Kidney (tissue), 14 donors: ENCODE data around the gene UBL4B. TPM values are rescaled to one million over a fixed set of nuclear protein-coding genes. Genes with fewer than 3 reads are reported as not detected.

Experiments
- DNase-seq, 5 donors: peaks; one replicate each; pipeline ENCODE4 v3.0.0-alpha.2; 2013 to 2020
- FAIRE-seq: peaks from 2 replicates; lab custom pipeline; 2012; peaks lifted over from hg19 to GRCh38; lab: Jason Lieb, UNC
- H3K27ac ChIP-seq, 2 donors: one replicate each; pipeline ENCODE4 v1.7.0; 2013; ENCODE audit warnings: low read depth in 2 of 2, low read length in 2 of 2, inconsistent platforms in 1 of 2
- H3K27me3 ChIP-seq: one replicate; pipeline ENCODE4 v1.7.1; 2013; ENCODE audit warnings: low read length, inconsistent platforms; ENCODE audit not compliant: control insufficient read depth, insufficient read depth
- H3K36me3 ChIP-seq, 3 donors: one replicate each; pipeline versions ENCODE4 v1.7.0 to v1.7.1; 2013; ENCODE audit warnings: low read length in 3 of 3, control low read depth in 1 of 3, inconsistent platforms in 1 of 3; ENCODE audit not compliant: insufficient read depth in 3 of 3, control insufficient read depth in 2 of 3
- H3K4me1 ChIP-seq, 3 donors: one replicate each; pipeline versions ENCODE4 v1.7.0 to v1.7.1; 2013; ENCODE audit warnings: low read length in 3 of 3, inconsistent platforms in 1 of 3, low read depth in 1 of 3; ENCODE audit not compliant: control insufficient read depth in 2 of 3, insufficient read depth in 2 of 3
- H3K4me3 ChIP-seq, 3 donors: one replicate each; pipeline versions ENCODE4 v1.7.0 to v1.8.1; 2013; ENCODE audit warnings: low read length in 3 of 3, control low read depth in 1 of 3, inconsistent platforms in 1 of 3
- H3K9ac ChIP-seq, 3 donors: one replicate each; pipeline versions ENCODE4 v1.7.0 to v1.7.1; 2013; ENCODE audit warnings: low read length in 3 of 3, control low read depth in 1 of 3, inconsistent platforms in 1 of 3
- H3K9me3 ChIP-seq, 3 donors: one replicate each; pipeline versions ENCODE4 v1.7.0 to v1.7.1; 2013; ENCODE audit warnings: low read length in 3 of 3, control low read depth in 1 of 3, inconsistent platforms in 1 of 3; ENCODE audit not compliant: control insufficient read depth in 2 of 3, insufficient read depth in 1 of 3
- intact Hi-C: fragments of 100-400 bp; cut with DNase I; formaldehyde crosslinking; loops from one replicate; pipeline ENCODE4 v1.11.1; 2022
- polyA plus RNA-seq: library from polyadenylated mRNA; stranded (reverse); fragments of 350-450 nt; fragmentation: Illumina TruSeq; extraction: RNeasy Lipid Tissue Mini Kit (QIAGEN cat#74804); gene quantifications from one replicate; pipeline ENCODE4 v1.2.3, GENCODE V29; 2014; ENCODE audit warnings: low read depth, low replicate concordance; ENCODE audit not compliant: insufficient read depth
- total RNA-seq: library from RNA; stranded (reverse); fragmentation: NEBNext Ultra II Directional; extraction: Animal tissue kit (Norgen Biotek cat#: 25700); gene quantifications from one replicate; pipeline ENCODE4 v1.2.1, GENCODE V29; 2021
- TF ChIP-seq, protein P1 (sequence below): IDR thresholded peaks from 3 replicates; pipeline ENCODE4 v1.5.1; 2012; ENCODE audit warnings: mild to moderate bottlenecking, moderate library complexity, borderline replicate concordance; ENCODE audit not compliant: insufficient read depth; ENCODE audit errors: extremely low read depth
- donor health status: control.
- donor health status: control.
- donor health status: control.
- donor health status: control.
- donor health status: control.
- donor health status: DM: yes; HTN: yes; CAD: no.
- donor health status: Normal renal cell carcinoma (clear cell type).

UBL4B gene
- total and polyA plus RNA-seq, 2 donors from 2014 or later, result not detected

DNA sequence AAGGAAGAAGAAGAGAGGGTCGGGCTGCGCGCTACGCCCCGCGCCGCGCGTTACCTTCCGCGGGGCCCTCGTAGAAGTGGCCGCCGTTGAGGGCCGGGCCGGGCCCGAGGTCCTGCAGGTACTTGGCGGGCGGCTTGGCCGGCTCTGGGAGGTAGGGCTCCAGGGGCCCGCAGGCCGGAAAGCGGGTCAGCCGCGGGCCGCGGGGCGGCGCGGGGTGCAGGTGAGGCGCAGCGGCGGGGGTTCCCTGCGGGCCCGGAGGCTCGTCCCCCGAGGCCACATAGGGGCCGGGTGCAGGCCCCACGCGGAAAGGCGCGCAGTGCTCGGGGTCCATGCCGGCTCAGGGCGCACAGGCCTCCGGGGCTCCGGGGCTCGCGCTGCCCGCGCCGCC is 42.0 kb upstream of the UBL4B start:
- TF ChIP-seq, protein P1, sequence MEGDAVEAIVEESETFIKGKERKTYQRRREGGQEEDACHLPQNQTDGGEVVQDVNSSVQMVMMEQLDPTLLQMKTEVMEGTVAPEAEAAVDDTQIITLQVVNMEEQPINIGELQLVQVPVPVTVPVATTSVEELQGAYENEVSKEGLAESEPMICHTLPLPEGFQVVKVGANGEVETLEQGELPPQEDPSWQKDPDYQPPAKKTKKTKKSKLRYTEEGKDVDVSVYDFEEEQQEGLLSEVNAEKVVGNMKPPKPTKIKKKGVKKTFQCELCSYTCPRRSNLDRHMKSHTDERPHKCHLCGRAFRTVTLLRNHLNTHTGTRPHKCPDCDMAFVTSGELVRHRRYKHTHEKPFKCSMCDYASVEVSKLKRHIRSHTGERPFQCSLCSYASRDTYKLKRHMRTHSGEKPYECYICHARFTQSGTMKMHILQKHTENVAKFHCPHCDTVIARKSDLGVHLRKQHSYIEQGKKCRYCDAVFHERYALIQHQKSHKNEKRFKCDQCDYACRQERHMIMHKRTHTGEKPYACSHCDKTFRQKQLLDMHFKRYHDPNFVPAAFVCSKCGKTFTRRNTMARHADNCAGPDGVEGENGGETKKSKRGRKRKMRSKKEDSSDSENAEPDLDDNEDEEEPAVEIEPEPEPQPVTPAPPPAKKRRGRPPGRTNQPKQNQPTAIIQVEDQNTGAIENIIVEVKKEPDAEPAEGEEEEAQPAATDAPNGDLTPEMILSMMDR, result no peak
- Histone ChIP-seq H3K4me1 (peaks cover 0 to 5% (median 0%) of the 10 kb centered on the region in 3 donors), H3K27me3 (peaks cover 53% of the 10 kb centered on the region), H3K9ac (no peak overlapping the region), H3K36me3 (no peaks in the 10 kb centered on the region), H3K9me3 (no peaks in the 10 kb centered on the region), H3K4me3 (no peak overlapping the region), H3K27ac (no peak overlapping the region)
- no peak for FAIRE-seq
- peak in 1 of 5 donors; percentile 55 for DNase-seq
- intact Hi-C loops, result no loop called here

DNA sequence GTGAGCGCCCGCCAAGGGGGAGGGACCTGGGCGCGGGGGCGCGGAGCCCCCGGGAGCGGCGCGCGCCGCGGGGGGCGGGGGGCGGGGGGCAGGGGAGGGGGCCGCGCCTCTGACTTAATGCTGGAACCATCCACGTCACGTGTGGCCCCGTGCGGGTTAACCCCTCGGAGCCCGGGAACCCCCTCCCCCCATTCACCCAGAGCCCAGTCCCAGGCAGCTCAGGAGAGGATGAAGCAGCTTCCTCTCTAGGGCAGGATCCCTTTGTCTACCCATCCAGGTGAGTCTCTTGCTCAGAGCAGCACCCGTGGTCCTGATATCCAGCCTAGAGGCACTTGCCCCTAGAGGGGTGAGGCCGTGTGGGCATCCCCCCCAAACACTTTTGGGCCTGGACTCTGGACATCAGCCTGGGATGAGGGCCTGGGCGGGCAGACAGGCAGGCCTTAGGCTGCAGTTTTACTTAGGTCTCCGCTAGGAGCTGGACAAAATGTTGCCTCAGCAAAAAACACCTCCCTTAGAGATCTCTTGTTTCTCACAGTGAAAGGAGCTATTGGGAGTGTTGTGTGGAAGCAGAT is 41.5 kb upstream of the UBL4B start, which contains the start of gene ALX3:
Gene ALX3 (minus strand): TSS at position 2 of the 572 bp plus-strand sequence. CDS start 60 bp downstream, outside the sequence.
- no peaks in the 10 kb centered on the region for H3K9me3 ChIP-seq
- DNase-seq (peak in 1 of 5 donors; percentile 63), FAIRE-seq (no peak)
- H3K27me3 ChIP-seq, result peaks cover 53% of the 10 kb centered on the region
- peaks cover 0 to 5% (median 0%) of the 10 kb centered on the region in 3 donors for H3K4me1 ChIP-seq
- H3K27ac ChIP-seq, result no peak within 1 kb of the TSS
- no peak within 1 kb of the TSS for H3K9ac ChIP-seq
- intact Hi-C loops, result no loop called here
- no peaks in the 10 kb centered on the region for H3K36me3 ChIP-seq
- TF ChIP-seq, protein P1, result no peak
- no peak within 1 kb of the TSS for H3K4me3 ChIP-seq

DNA sequence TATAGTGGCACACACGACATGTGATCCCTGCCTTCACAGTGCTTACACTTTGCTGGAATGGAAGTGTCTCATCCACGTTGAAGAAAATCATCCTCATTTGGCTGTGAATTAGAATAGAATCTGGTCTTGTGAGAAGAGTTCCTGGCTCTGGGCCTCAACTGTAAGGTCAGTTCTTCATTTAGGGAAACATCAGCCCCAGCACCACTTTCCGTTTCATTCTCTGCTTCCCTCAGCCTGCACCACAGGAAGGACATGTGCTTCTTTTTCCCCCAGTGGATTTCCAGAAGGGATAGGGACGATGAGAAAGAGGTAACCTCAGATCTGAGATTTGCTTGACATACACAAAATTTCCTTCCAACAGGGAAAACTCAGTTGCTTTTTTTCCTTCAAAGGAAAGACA is 38.1 kb upstream of the UBL4B start:
- DNase-seq, result no peak
- intact Hi-C loops, result no loop called here
- no peak for FAIRE-seq
- Histone ChIP-seq H3K4me1 (peaks cover 0 to 5% (median 0%) of the 10 kb centered on the region in 3 donors), H3K27ac (no peak overlapping the region), H3K27me3 (peaks cover 37% of the 10 kb centered on the region), H3K4me3 (no peak overlapping the region), H3K9ac (no peak overlapping the region), H3K9me3 (no peaks in the 10 kb centered on the region), H3K36me3 (no peaks in the 10 kb centered on the region)
- TF ChIP-seq, protein P1, result no peak
